ENCODE measurements around the gene EMC8. TPM values are rescaled to one million over a fixed set of nuclear protein-coding genes. Genes with fewer than 3 reads are reported as not detected.

The EMC8 gene
- total RNA-seq, 2 donors from 2014 or later, result 60.1 to 67.6 TPM

DNA sequence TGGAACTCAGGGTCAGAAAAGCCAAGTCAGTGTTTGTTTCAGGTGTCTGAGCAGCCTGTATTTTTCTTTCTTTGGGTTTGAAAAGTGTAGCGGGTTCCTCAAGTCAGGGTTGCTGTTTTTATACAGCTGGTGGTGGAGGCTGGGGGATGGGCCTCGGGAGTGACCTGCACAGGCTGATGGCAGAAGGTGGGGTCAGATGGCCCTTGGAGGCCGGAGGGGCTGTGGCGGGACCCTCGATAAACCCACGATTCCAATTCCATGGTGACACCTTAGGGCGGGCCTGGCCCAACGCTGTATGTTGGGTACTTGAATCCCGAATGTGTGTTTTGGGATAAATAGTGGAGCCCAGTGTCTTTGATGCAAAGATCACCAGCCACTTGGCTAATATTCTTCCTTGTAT is 28.8 kb upstream of the EMC8 start:
- no peaks in the 10 kb centered on the region for H3K36me3 Mint-ChIP-seq (ENCODE audit: low read depth)
- H3K9ac ChIP-seq (ENCODE audit: extremely low read depth, low read length, poor library complexity, severe bottlenecking), result no peak overlapping the region
- TF ChIP-seq, protein P1, sequence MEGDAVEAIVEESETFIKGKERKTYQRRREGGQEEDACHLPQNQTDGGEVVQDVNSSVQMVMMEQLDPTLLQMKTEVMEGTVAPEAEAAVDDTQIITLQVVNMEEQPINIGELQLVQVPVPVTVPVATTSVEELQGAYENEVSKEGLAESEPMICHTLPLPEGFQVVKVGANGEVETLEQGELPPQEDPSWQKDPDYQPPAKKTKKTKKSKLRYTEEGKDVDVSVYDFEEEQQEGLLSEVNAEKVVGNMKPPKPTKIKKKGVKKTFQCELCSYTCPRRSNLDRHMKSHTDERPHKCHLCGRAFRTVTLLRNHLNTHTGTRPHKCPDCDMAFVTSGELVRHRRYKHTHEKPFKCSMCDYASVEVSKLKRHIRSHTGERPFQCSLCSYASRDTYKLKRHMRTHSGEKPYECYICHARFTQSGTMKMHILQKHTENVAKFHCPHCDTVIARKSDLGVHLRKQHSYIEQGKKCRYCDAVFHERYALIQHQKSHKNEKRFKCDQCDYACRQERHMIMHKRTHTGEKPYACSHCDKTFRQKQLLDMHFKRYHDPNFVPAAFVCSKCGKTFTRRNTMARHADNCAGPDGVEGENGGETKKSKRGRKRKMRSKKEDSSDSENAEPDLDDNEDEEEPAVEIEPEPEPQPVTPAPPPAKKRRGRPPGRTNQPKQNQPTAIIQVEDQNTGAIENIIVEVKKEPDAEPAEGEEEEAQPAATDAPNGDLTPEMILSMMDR (conservative IDR thresholded peaks at IDR 0.05), result no peak
- DNase-seq, result no peak
- no peak overlapping the region for H3K27ac ChIP-seq (ENCODE audit: low read depth, low read length)
- H3K4me3 ChIP-seq (ENCODE audit: low read length), result no peak overlapping the region
- H3K9me3 ChIP-seq (ENCODE audit: control insufficient read depth, low read length), result no peaks in the 10 kb centered on the region
- H3K4me1 Mint-ChIP-seq, result no peaks in the 10 kb centered on the region
- no peaks in the 10 kb centered on the region for H3K4me1 ChIP-seq (ENCODE audit: control insufficient read depth, insufficient read depth, low read length)
- no peak overlapping the region for H3K27ac Mint-ChIP-seq
- H3K27me3 ChIP-seq (ENCODE audit: control insufficient read depth, insufficient read depth, low read length, poor library complexity, severe bottlenecking), result no peaks in the 10 kb centered on the region
- no peaks in the 10 kb centered on the region for H3K36me3 ChIP-seq (ENCODE audit: control insufficient read depth, insufficient read depth, low read length)
- peaks cover 9% of the 10 kb centered on the region for H3K27me3 Mint-ChIP-seq (ENCODE audit: insufficient read depth)
- WGBS, 2 experiments (ENCODE audit: insufficient coverage in 1 of 2, insufficient read length in 1 of 2), result 90% methylated on average over 5 to 9 of the region's 9 CpGs
- no peak overlapping the region for H3K4me3 Mint-ChIP-seq
- peaks cover 14% of the 10 kb centered on the region for H3K9me3 Mint-ChIP-seq

DNA sequence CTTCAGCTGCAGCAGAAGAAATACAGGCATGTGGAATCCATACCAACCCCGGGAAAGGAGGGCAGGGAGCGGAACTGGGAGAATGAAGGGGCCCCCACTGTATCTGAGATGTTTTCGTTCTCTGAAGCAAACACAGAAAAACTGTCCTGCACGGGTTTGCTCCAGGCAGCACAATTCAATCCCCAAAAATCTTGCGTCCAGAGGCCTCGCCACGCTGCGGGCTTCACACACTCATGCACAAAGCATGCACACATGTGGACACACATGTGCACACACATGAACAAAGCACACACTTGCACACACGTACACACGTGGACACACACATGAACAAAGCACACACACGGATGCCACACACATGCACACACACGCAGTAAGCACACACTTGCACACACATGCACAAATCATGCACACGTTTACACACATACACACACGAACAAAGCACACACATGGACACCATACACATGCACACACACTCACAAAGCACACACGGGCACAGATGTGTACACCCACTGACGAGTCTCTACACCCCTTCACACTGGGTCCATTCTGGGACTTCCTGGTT is 27.4 kb upstream of the EMC8 start:
- peaks cover 4% of the 10 kb centered on the region for H3K27me3 Mint-ChIP-seq (ENCODE audit: insufficient read depth)
- H3K9me3 ChIP-seq (ENCODE audit: control insufficient read depth, low read length), result no peaks in the 10 kb centered on the region
- peaks cover 3% of the 10 kb centered on the region for H3K9me3 Mint-ChIP-seq

DNA sequence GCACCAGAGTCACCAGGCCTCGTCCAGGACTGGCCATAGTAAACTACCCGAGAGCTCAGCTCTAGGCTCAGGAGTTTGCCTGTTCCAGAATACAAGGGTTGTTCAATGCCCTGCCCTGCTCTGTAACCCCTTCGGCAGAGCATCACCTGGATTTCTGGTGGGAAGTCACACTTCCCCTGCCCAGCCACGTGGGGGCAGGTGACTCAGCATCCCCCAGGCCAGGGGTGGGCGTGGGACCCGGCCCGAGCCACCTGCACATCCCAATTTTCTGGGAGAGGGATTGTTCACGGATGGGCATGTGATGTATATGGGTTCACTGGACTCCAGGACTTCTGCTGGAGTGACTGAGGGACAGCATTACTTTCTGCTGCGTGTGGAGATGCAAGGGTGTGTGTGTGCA is 26.0 kb upstream of the EMC8 start:
- TF ChIP-seq, protein P1 (conservative IDR thresholded peaks at IDR 0.05), result peak; percentile 69
- Histone ChIP-seq H3K4me1 (ENCODE audit: control insufficient read depth, insufficient read depth, low read length) (no peaks in the 10 kb centered on the region), H3K9me3 (ENCODE audit: control insufficient read depth, low read length) (no peaks in the 10 kb centered on the region), H3K27me3 (ENCODE audit: control insufficient read depth, insufficient read depth, low read length, poor library complexity, severe bottlenecking) (peaks cover 9% of the 10 kb centered on the region), H3K27ac (ENCODE audit: low read depth, low read length) (no peak overlapping the region), H3K4me3 (ENCODE audit: low read length) (no peak overlapping the region), H3K9ac (ENCODE audit: extremely low read depth, low read length, poor library complexity, severe bottlenecking) (no peak overlapping the region), H3K36me3 (ENCODE audit: control insufficient read depth, insufficient read depth, low read length) (no peaks in the 10 kb centered on the region)
- DNase-seq, result peak; percentile 61
- H3K4me1 Mint-ChIP-seq, result no peaks in the 10 kb centered on the region
- H3K9me3 Mint-ChIP-seq, result no peaks in the 10 kb centered on the region
- H3K27me3 Mint-ChIP-seq (ENCODE audit: insufficient read depth), result peaks cover 10% of the 10 kb centered on the region
- 82 to 91% methylated on average over 6 to 9 of the region's 9 CpGs for WGBS, 2 experiments (ENCODE audit: insufficient coverage in 1 of 2, insufficient read length in 1 of 2)
- H3K36me3 Mint-ChIP-seq (ENCODE audit: low read depth), result no peaks in the 10 kb centered on the region
- H3K27ac Mint-ChIP-seq, result no peak overlapping the region
- H3K4me3 Mint-ChIP-seq, result no peak overlapping the region

More for the DNA sequence above, 27.4 kb upstream of the EMC8 start:
- no peak for DNase-seq
- no peak overlapping the region for H3K4me3 Mint-ChIP-seq
- no peaks in the 10 kb centered on the region for H3K36me3 Mint-ChIP-seq (ENCODE audit: low read depth)
- TF ChIP-seq, protein P1 (conservative IDR thresholded peaks at IDR 0.05), result no peak
- Histone ChIP-seq H3K27me3 (ENCODE audit: control insufficient read depth, insufficient read depth, low read length, poor library complexity, severe bottlenecking) (no peaks in the 10 kb centered on the region), H3K27ac (ENCODE audit: low read depth, low read length) (no peak overlapping the region), H3K9ac (ENCODE audit: extremely low read depth, low read length, poor library complexity, severe bottlenecking) (no peak overlapping the region), H3K4me3 (ENCODE audit: low read length) (no peak overlapping the region), H3K4me1 (ENCODE audit: control insufficient read depth, insufficient read depth, low read length) (no peaks in the 10 kb centered on the region), H3K36me3 (ENCODE audit: control insufficient read depth, insufficient read depth, low read length) (no peaks in the 10 kb centered on the region)
- 88 to 92% methylated on average over 11 to 16 of the region's 16 CpGs for WGBS, 2 experiments (ENCODE audit: insufficient coverage in 1 of 2, insufficient read length in 1 of 2)
- no peaks in the 10 kb centered on the region for H3K4me1 Mint-ChIP-seq
- H3K27ac Mint-ChIP-seq, result no peak overlapping the region

Data from endodermal cell (in vitro differentiated cells).